SK-MEL-5 (cell line): Measurements from ENCODE around the gene PKNOX2. TPM values are rescaled to one million over a fixed set of nuclear protein-coding genes. Genes with fewer than 3 reads are reported as not detected.
A peak's percentile ranks its signal among the peaks of the same experiment; 100 is the strongest.

Experiments
- DNase-seq: peaks from one replicate; pipeline ENCODE4 v3.0.0-alpha.2; 2016; ENCODE audit warnings: low read depth, low spot score
- in situ Hi-C: cut with HindIII; loops from 2 replicates; pipeline ENCODE4 v1.10.0; 2016; ENCODE audit warnings: low sequenced_read_pairs, high pct_unique_total_duplicates, low pct_unique_long_range_greater_than_20kb
- total RNA-seq: library from RNA; depleted of rRNA; stranded (reverse); fragments of >200 nt; shearing (Covaris generic); gene quantifications from 2 replicates; pipeline ENCODE4 v1.2.3, GENCODE V29; 2014

PKNOX2 gene
- total RNA-seq, 1 experiment from 2014 or later, result 1.6 TPM

GRCh38 chr11:125402435-125402834 lies 237.9 kb downstream of the PKNOX2 start:
- DNase-seq, result no peak
- in situ Hi-C loops, result no loop called here

- DNase-seq, result no peak
- in situ Hi-C loops, result no loop called here
Observed at GRCh38 chr11:125404157-125404810, 239.7 kb downstream of the PKNOX2 start.

GRCh38 chr11:125404811-125405790 lies 240.6 kb downstream of the PKNOX2 start:
- peak; percentile 47 for DNase-seq
- in situ Hi-C loops, result no loop called here

GRCh38 chr11:125407046-125407445 lies 242.5 kb downstream of the PKNOX2 start:
- no peak for DNase-seq
- in situ Hi-C loops, result no loop called here

- in situ Hi-C loops, result no loop called here
Observed at GRCh38 chr11:125408311-125408711, 243.8 kb downstream of the PKNOX2 start.

GRCh38 chr11:125410091-125410490 lies 245.5 kb downstream of the PKNOX2 start:
- in situ Hi-C loops, result no loop called here
- no peak for DNase-seq

More at GRCh38 chr11:125408311-125408711, 243.8 kb downstream of the PKNOX2 start:
- no peak for DNase-seq

- DNase-seq, result no peak
- in situ Hi-C loops, result no loop called here
Observed at GRCh38 chr11:125412177-125412496, 247.6 kb downstream of the PKNOX2 start.

GRCh38 chr11:125412509-125412908 lies 248.0 kb downstream of the PKNOX2 start:
- DNase-seq, result no peak
- in situ Hi-C loops, result no loop called here

- in situ Hi-C loops, result no loop called here
- no peak for DNase-seq
Observed at GRCh38 chr11:125413226-125413625, 248.7 kb downstream of the PKNOX2 start.

- DNase-seq, result no peak
- in situ Hi-C loops, result no loop called here
Observed at GRCh38 chr11:125414121-125414520, 249.6 kb downstream of the PKNOX2 start.

GRCh38 chr11:125416981-125417935 lies 252.7 kb downstream of the PKNOX2 start:
- in situ Hi-C loops, result no loop called here
- no peak for DNase-seq

GRCh38 chr11:125418396-125418795 lies 253.8 kb downstream of the PKNOX2 start:
- in situ Hi-C loops, result no loop called here

GRCh38 chr11:125422681-125423080 lies 258.1 kb downstream of the PKNOX2 start:
- DNase-seq, result no peak
- in situ Hi-C loops, result no loop called here

More at GRCh38 chr11:125418396-125418795, 253.8 kb downstream of the PKNOX2 start:
- no peak for DNase-seq

GRCh38 chr11:125423247-125423849 lies 258.8 kb downstream of the PKNOX2 start:
- DNase-seq, result no peak
- in situ Hi-C loops, result no loop called here

- in situ Hi-C loops, result no loop called here
- no peak for DNase-seq
Observed at GRCh38 chr11:125425601-125426000, 261.1 kb downstream of the PKNOX2 start.

GRCh38 chr11:125426818-125427528 lies 262.4 kb downstream of the PKNOX2 start:
- DNase-seq, result no peak
- in situ Hi-C loops, result no loop called here
